HG02571 (cell line): Measurements from ENCODE around the gene CKMT1A.
"Not testable (repeated sequence)": the region's sequence is repeated elsewhere in the genome, so short reads cannot be mapped to it uniquely, and the experiment has no call there.

ENCODE experiments used
- ATAC-seq: cut with Tn5 transposase; IDR thresholded peaks from one replicate; pipeline ENCODE4 v1.9.1; 2021; ENCODE audit warnings: mild to moderate bottlenecking, moderate library complexity; ENCODE audit not compliant: unreplicated experiment

CKMT1A gene

GRCh38 chr15:43693148-43694022 lies at the start of gene CKMT1A:
Gene CKMT1A, plus strand, starts transcription at chr15:43693859. Its CDS starts 192 bp downstream, at chr15:43694051.
- ATAC-seq, result not testable (repeated sequence)

DNA sequence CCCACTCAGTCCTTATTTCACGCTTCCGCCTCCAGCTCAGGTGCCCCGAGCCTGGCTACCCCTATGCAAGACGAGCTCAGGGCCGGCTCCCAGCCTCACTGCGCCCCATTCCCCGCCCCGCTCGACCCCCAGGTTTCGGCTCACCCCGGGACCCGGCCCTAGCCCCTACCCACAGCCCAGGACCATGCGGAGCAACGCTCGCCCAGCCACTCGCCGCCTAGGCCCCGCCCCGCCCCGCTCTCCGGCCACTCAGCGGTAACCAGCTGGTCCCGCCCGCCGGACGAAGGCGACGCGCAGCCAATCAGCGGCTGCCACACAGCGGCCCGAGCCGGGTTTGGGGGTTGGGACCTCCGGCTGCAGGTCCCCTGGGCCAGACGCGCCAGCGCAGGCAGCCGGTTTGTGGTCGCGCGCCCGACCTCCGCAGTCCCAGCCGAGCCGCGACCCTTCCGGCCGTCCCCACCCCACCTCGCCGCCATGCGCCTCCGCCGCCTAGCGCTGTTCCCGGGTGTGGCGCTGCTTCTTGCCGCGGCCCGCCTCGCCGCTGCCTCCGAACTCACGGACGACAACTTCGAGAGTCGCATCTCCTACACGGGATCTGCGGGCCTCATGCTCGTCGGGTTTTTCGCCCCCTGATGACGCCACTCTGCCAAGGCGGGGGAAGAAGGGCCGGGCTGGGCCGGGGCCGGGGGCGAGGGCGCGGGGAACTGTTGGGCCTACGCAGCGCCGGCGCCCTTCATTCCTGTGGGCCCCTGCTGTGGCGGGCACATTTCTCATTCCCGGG lies 44.8 kb upstream of the CKMT1A start, which contains the start of gene CATSPER2:
Gene CATSPER2 (minus strand): TSS at position 196 of the 781 bp plus-strand sequence. CDS start 783 bp downstream, outside the sequence.
- ATAC-seq, result no peak

GRCh38 chr15:43649430-43649926 lies 44.2 kb upstream of the CKMT1A start:
- ATAC-seq, result not testable (repeated sequence)

DNA sequence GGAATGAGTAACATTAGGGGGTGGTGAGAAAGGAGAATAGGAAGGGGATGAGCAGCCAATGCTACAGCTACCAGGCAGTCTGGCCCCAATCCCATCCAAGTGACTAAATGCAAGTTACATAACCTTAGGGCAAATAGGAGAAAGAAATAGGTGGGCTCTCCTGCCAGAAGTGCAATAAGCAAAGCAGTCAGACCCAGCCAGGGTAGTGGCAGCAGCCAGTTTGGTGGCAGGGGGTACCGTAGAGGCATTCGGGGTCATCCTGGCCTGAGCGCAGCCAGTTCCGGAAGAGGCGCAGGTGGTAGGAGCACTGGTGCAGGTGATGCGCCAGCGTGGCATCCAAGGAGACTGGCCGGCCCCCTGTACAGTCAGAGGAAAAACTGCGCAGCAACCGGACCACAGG lies 33.9 kb upstream of the CKMT1A start:
- not testable (repeated sequence) for ATAC-seq

DNA sequence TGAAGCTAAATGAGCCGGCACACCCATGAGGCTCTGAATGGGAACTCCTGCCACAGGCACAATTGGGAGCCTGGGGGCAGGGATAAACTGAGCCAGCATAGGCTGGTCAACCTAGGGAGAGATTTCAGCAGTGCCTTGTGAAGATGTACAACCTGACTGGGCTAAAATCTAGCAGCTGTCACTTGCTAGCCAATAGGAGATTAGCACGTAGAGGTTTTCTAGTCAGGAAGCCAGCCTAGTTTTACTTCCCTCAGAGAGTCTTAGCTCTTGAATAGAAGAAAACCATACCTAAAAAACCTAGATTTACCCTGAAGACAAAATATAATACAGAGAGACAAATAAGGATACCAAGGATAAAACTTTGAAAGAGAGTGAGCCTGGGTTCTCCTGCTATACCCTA lies 31.4 kb upstream of the CKMT1A start:
- not testable (repeated sequence) for ATAC-seq

GRCh38 chr15:43663333-43663732 lies 30.3 kb upstream of the CKMT1A start:
- not testable (repeated sequence) for ATAC-seq

DNA sequence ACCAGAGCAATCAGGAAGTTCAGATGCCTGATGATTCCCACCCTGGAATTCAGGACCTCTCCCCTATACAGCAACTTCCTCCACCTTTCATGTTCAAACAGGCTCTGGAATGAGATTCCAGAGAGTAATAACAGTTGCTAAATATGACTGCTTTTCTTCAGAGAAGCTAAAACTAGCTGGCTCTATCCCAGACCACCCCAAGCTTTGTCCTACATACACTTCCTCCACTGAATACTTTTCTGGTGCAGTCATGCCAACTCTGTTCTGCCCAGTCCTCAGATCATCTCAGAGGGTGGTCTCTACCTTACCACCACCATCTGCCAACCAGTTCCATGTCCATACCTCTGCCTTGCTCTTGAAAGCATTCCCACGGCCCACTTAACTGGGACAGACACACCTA lies 27.5 kb upstream of the CKMT1A start:
- not testable (repeated sequence) for ATAC-seq

- not testable (repeated sequence) for ATAC-seq
These were observed 19.5 kb upstream of the CKMT1A start for GRCh38 chr15:43674175-43674574.

GRCh38 chr15:43689604-43690301 lies 3.9 kb upstream of the CKMT1A start:
- ATAC-seq, result peak; percentile 98

DNA sequence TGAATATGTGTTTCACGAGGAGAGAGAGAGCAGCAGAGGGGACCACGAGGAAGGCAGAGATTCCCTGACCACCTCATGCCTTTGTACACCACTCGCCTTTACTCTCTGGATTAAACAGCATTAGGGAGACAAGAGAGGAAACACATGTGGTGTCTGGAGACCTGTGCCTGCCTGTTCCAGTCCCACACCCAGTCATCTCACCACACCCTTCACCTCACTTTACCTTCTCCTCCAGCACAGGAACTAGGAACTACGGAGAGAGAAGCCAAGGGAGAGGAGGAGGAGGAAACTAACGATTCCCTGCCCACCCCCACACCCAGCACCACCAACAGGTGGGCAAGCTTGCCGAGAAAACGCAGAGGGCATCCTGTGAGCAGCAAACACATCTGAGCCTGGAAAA lies 980 bp upstream of the CKMT1A start:
- ATAC-seq, result not testable (repeated sequence)

DNA sequence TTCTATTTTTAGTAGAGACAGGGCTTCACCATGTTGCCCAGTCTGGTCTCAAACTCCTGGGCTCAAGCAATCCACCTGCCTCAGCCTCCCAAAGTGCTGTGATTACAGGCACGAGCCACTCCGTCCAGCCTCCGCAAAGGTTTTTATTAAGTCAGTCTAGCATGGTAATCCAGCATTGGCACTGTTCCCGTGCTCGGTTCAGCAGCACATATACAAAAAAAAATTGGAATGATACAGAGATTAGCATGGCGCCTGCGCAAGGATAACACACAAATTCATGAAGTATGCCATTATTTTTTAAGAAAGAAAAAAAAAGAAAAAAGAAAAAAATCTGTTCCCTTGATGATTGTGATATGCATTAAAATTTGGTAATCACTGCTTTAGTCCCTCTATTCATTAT lies 8.5 kb downstream of the CKMT1A start:
- ATAC-seq, result no peak

DNA sequence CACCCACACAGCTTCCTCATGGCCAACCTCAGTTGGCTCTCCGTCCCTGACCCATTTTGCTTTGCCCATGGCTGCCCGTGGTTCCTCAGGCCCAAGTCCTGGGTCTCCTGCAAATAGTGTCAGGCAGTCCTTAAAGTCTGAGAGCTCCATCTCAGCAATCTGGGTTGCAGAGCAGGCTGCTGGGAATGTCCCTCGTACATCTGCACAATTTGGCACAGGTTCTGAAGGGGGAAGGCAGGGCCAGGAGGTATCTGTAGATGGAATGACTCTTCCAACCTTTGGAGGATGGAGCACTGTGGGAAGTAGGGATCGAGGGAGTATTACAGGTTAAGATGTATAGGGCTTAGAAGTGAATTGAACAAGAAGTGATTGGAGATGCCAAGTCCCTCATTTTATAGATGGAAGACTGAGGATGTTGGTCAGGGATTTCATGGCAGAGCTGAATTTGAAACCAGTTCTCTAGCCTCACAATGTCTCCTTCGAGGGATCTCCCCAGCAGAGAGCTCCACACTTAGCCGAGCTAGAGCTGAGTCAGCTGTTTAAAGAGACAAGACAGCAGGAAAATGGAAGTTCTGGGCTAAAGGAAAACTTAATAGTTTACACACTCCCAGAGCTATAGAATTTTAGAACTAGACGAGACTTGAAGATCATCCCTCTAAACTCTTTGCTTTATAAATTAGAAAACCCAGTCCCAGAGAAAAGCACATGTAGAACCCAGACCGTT lies 9.2 kb downstream of the CKMT1A start:
- ATAC-seq, result no peak

DNA sequence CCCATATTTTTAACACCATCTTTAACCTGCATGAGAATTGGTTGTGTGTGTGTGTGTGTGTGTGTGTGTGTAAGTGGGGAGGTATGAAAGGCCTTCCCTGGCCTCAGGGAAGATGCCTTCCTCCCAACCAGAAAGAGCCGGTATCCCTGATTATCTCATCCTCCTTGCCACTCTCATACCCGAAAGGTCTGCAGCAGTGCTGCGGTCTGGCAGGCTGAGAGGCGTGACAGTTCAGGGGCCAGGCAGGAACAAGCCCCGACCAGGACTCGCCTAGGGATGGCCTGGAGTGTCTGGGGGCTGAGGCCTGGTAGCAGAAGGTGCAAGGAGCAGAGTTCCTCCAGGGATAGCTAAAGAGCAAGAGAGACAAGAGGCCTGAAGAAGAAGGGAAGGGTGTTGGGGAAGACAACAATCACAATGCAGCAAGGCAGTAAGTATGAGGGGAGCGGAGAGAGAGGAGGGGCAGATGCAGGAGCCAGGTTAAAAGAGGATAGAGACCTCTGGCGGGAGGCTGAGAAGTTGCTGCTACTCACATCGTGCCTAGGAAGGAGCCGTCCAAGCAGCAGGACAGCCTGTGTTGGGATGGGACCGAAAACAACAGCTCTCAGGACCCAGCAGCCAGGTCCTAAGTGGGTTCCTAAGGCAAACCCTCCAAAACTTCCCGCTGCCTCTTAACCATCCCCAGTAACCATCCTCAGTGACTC lies 16.9 kb downstream of the CKMT1A start:
- not testable (repeated sequence) for ATAC-seq

DNA sequence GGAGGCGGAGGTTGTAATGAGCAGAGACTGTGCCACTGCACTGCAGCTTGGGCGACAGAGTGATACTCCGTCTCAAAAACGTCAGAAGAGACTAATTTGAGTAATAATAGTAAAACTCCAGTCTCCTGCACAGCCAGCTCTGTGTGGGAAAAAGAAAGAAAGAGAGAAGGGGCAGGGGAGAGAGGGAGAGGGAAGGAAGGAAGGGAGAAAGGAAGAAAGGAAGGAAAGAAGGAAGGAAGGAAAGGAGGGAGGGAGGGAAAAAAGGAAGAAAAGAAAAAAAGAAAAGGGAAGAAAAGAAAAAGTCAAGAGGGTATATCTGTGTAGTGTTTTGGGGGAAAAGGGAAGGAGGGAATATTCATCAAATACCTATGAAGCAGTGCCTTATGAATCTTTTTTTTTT lies 29.5 kb downstream of the CKMT1A start:
- ATAC-seq, result no peak

DNA sequence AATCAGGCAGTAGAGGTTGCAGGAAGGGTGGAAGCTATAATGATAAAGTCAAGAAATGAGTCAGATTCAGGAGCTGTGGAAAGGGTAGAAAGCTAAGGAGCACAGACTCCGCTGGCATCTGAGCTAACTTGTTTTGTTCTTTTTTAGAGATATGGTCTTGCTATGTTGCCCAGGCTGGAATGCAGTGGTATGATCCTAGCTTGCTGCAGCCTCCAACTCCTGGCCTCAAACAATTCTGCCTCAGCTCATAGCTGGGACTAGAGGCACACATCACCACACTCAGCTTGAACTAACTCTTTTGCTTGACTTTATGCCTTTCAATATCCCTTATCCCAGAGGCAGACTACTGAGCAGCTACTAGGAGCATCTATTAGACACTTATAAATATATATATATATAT lies 32.6 kb downstream of the CKMT1A start:
- ATAC-seq, result not testable (repeated sequence)

GRCh38 chr15:43728053-43728725 lies 34.5 kb downstream of the CKMT1A start:
- ATAC-seq, result not testable (repeated sequence)

DNA sequence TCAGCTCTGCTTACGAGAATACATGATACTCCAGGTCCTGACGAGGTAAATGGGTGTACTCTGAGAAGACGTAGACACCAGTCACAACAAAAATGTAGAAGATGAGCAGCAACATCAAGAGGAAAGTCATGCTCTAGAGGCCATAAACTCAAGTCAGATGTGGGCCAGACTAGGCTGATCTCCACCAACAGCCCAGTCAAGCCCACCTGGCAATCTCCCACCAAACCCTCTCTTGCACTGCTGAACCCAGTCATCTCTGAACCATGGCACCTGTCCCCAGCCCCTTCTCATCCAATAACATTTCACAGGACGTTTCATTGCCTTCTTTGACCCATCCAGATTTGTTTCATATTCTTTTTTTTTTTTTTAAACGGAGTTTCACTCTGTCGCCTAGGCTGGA lies 41.8 kb downstream of the CKMT1A start:
- peak; percentile 31 for ATAC-seq

GRCh38 chr15:43746245-43746902 lies 52.7 kb downstream of the CKMT1A start, which contains the start of gene PDIA3:
Gene PDIA3, plus strand, starts transcription at chr15:43746438. Its CDS starts 102 bp downstream, at chr15:43746540.
- peak; percentile 81 for ATAC-seq
